ENCODE results near the gene ABCC10. TPM values are rescaled to one million over a fixed set of nuclear protein-coding genes. Genes with fewer than 3 reads are reported as not detected.

The ABCC10 gene
- total RNA-seq, 4 donors from 2014 or later: 0.59 to 35.5 (median 10.7) TPM

DNA sequence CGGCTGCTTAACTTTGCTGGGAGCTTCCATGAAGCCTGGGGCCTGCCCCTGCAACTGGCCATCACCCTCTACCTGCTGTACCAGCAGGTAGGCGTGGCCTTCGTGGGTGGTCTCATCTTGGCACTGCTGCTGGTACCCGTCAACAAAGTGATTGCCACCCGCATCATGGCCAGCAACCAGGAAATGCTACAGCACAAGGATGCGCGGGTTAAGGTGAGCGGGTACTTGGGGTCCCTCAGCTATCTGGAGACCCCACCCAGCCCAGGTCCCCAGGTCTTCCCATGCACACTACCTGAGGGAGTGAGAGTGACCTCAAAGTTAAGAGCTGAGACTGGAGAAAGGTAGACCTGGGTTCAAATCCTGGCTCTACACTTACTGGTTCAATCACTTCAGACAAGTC is 5.8 kb downstream of the ABCC10 start:
- DNase-seq: no peak
- TF ChIP-seq, protein P1, sequence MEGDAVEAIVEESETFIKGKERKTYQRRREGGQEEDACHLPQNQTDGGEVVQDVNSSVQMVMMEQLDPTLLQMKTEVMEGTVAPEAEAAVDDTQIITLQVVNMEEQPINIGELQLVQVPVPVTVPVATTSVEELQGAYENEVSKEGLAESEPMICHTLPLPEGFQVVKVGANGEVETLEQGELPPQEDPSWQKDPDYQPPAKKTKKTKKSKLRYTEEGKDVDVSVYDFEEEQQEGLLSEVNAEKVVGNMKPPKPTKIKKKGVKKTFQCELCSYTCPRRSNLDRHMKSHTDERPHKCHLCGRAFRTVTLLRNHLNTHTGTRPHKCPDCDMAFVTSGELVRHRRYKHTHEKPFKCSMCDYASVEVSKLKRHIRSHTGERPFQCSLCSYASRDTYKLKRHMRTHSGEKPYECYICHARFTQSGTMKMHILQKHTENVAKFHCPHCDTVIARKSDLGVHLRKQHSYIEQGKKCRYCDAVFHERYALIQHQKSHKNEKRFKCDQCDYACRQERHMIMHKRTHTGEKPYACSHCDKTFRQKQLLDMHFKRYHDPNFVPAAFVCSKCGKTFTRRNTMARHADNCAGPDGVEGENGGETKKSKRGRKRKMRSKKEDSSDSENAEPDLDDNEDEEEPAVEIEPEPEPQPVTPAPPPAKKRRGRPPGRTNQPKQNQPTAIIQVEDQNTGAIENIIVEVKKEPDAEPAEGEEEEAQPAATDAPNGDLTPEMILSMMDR (IDR thresholded peaks at IDR 0.05): no peak
- TF ChIP-seq POLR2A (IDR thresholded peaks at IDR 0.05): no peak
- H3K9me3 ChIP-seq: no peaks in the 10 kb centered on the region

DNA sequence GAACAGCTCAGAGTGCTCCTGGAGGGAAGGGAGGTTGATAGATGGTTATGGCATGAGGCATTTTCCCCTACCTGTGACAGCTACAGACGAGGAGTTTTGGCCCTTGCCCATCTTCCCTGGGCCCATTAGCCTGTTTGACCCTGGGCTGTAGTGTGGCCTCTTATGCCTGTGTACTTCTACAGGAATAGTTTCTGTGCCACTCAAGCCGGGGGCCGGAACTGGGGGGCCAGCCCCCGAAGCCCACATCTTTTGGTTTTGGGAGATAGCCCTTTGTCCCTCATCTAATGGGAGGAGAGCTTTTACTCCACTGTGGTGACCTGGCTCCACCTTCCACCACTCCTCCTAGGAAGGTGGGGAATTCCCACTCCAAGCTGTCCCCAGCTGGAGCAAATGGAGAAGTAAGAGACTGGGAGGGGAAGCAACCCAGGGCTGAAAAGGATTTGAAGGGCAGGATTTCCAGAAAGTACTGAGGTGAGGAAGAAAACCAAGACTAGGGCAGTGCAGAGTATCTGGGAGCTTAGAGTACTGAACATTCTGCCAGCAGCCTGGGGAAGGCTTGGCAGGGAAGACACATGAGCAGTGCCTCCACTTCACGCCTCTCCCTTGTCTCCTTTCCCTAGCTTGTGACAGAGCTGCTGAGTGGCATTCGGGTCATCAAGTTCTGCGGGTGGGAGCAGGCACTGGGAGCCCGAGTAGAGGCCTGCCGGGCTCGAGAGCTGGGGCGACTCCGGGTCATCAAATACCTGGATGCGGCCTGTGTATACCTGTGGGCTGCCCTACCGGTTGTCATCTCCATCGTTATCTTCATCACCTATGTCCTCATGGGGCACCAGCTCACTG is 6.9 kb downstream of the ABCC10 start:
- intact Hi-C loops (cut with DNase I; ENCODE audit: low total_unique reads): no loop called here
- no peak for DNase-seq
- Histone ChIP-seq H3K4me3 (no peak overlapping the region), H3K9me3 (no peaks in the 10 kb centered on the region), H3K27ac (no peak overlapping the region), H3K36me3 (no peaks in the 10 kb centered on the region), H3K27me3 (no peaks in the 10 kb centered on the region), H3K4me1 (no peaks in the 10 kb centered on the region)
- TF ChIP-seq POLR2A (IDR thresholded peaks at IDR 0.05): no peak
- TF ChIP-seq, protein P1 (IDR thresholded peaks at IDR 0.05): no peak

More for the DNA sequence above, 5.8 kb downstream of the ABCC10 start:
- Histone ChIP-seq H3K27ac (no peak overlapping the region), H3K27me3 (no peaks in the 10 kb centered on the region), H3K4me3 (no peak overlapping the region), H3K36me3 (no peaks in the 10 kb centered on the region), H3K4me1 (peaks cover 4 to 5% of the 10 kb centered on the region in 2 donors)
- intact Hi-C loops (cut with DNase I; ENCODE audit: low total_unique reads): no loop called here

DNA sequence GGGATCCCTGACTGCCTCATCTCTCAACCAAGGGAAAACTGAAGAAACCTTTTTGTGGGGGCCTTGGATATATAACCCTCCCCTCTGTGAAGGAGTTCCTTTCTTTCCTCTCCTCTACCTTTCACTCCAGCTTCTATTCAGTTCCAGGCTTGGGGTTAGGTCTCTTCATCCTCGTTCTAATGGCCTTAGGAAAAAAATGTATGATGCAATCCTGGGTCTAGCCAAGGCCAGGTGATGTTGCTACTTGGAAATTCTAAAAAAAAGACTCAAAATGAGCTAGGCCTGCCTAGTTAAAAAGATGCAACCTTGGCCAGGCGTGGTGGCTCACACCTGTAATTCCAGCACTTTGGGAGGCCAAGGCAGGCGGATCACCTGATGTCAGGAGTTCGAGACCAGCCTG is 7.6 kb downstream of the ABCC10 start:
- H3K27me3 ChIP-seq: no peaks in the 10 kb centered on the region
- no peaks in the 10 kb centered on the region for H3K36me3 ChIP-seq
- no peak for DNase-seq
- TF ChIP-seq, protein P1 (IDR thresholded peaks at IDR 0.05): no peak
- TF ChIP-seq POLR2A (IDR thresholded peaks at IDR 0.05): no peak
- H3K4me3 ChIP-seq: no peak overlapping the region
- H3K9me3 ChIP-seq: no peaks in the 10 kb centered on the region
- intact Hi-C loops (cut with DNase I; ENCODE audit: low total_unique reads): no loop called here
- no peak overlapping the region for H3K27ac ChIP-seq
- H3K4me1 ChIP-seq: no peaks in the 10 kb centered on the region

DNA sequence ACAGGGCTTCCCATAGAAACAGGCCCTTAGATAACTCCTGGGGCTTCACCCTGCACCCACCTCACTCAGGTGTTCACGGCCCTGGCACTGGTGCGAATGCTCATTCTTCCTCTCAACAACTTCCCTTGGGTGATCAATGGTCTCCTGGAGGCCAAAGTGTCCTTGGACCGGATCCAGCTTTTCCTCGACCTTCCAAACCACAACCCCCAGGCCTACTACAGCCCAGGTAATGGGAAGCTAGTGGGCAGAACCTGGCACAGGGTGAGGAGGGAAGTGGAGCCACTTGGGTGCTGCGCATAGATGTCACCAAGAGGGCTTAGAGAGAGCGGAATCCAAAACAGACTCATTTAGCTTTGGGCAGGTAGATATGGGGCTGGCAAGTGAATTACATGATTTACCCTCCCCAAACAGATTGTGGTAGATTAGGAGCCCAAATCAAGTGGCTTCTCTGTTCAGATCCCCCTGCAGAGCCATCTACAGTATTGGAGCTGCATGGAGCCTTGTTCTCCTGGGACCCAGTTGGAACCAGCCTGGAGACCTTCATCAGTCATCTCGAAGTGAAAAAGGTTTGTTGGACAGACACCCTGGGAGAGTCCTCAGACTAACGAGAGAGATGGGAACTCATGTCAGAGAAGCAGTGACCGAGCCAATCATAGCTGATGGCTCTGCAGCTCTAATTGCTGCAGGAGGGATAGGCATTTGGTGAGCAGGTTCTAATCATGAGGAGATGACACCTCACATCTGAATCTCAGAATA is 8.5 kb downstream of the ABCC10 start:
- Histone ChIP-seq H3K27me3 (no peaks in the 10 kb centered on the region), H3K4me1 (no peaks in the 10 kb centered on the region), H3K36me3 (no peaks in the 10 kb centered on the region), H3K9me3 (no peaks in the 10 kb centered on the region), H3K4me3 (no peak overlapping the region), H3K27ac (peak overlapping the region; percentile 57 to 61)
- TF ChIP-seq, protein P1 (IDR thresholded peaks at IDR 0.05): no peak
- no peak for TF ChIP-seq POLR2A (IDR thresholded peaks at IDR 0.05)
- no peak for DNase-seq
- intact Hi-C loops (cut with DNase I; ENCODE audit: low total_unique reads): no loop called here
